ENCODE results near the gene TFEB.

GRCh38 chr6:41704028-41704427 lies 31.4 kb downstream of the TFEB start:
- TF ChIP-seq CTCF (IDR thresholded peaks at IDR 0.05; ENCODE audit: insufficient read depth, low read length) (no peak), POLR2AphosphoS5 (IDR thresholded peaks at IDR 0.05; ENCODE audit: low read depth) (no peak), REST (IDR thresholded peaks at IDR 0.05; ENCODE audit: insufficient replicate concordance, low read depth) (no peak)
